Osteoblast (primary cell): ENCODE measurements around the gene ZSCAN26. TPM values are rescaled to one million over a fixed set of nuclear protein-coding genes. Genes with fewer than 3 reads are reported as not detected.

Source experiments
- DNase-seq: peaks from one replicate; pipeline ENCODE4 v3.0.0; 2011; ENCODE audit warnings: low spot score, mixed read lengths; ENCODE audit not compliant: insufficient read length; ENCODE audit errors: missing footprints
- H2AFZ ChIP-seq: 2 replicates; pipeline ENCODE4 v1.6.0; 2011; ENCODE audit warnings: mild to moderate bottlenecking, low read length
- H3K27ac ChIP-seq: 2 replicates; pipeline ENCODE4 v1.5.1; 2011; ENCODE audit warnings: mild to moderate bottlenecking, low read depth, low read length, moderate library complexity
- H3K27me3 ChIP-seq: 2 replicates; pipeline ENCODE4 v1.6.0; 2012; ENCODE audit warnings: mild to moderate bottlenecking, control low read depth, inconsistent platforms, low read length, moderate library complexity; ENCODE audit not compliant: insufficient read depth
- H3K36me3 ChIP-seq: 2 replicates; pipeline ENCODE4 v1.5.1; 2011; ENCODE audit warnings: mild to moderate bottlenecking, low read length, control low read depth, moderate library complexity; ENCODE audit not compliant: insufficient read depth
- H3K4me1 ChIP-seq: 2 replicates; pipeline ENCODE4 v1.5.1; 2011; ENCODE audit warnings: mild to moderate bottlenecking, low read length, control low read depth, moderate library complexity; ENCODE audit not compliant: insufficient read depth
- H3K4me2 ChIP-seq: 2 replicates; pipeline ENCODE4 v1.6.0; 2011; ENCODE audit warnings: mild to moderate bottlenecking, low read length; ENCODE audit not compliant: insufficient read depth
- H3K4me3 ChIP-seq: fragments of 200-600 bp; sonication (generic); 3 replicates; pipeline ENCODE4 v1.5.1; 2012; ENCODE audit warnings: mild to moderate bottlenecking, low read length, inconsistent platforms; ENCODE audit not compliant: insufficient read depth
- H3K79me2 ChIP-seq: 2 replicates; pipeline ENCODE4 v1.6.0; 2012; ENCODE audit warnings: mild to moderate bottlenecking, low read length, control low read depth, inconsistent platforms; ENCODE audit not compliant: insufficient read depth
- H3K9me3 ChIP-seq: 2 replicates; pipeline ENCODE4 v1.5.1; 2011; ENCODE audit warnings: low read depth, low read length, control low read depth
- H4K20me1 ChIP-seq: 2 replicates; pipeline ENCODE4 v1.6.0; 2012; ENCODE audit warnings: mild to moderate bottlenecking, low read length, control low read depth; ENCODE audit not compliant: insufficient read depth
- total RNA-seq: library from RNA; depleted of rRNA; stranded (reverse); fragments of >200 nt; gene quantifications from 2 replicates; pipeline ENCODE4 v1.2.3, GENCODE V29; 2012
- TF ChIP-seq, protein P1 (sequence below): IDR thresholded peaks from 2 replicates; pipeline ENCODE4 v1.5.1; 2011; ENCODE audit warnings: mild to moderate bottlenecking, low read depth, low read length, moderate library complexity; ENCODE audit errors: extremely low read depth

The ZSCAN26 gene
- total RNA-seq = 15.2 and 22.4 TPM in 2 replicates

GRCh38 chr6:28266962-28267694, at the start of gene ZSCAN26:
ZSCAN26 (plus strand) TSS chr6:28267143; CDS start chr6:28271920, 4,777 bp downstream.
- H3K79me2 ChIP-seq = peaks cover 33% of the 10 kb centered on the region
- H3K36me3 ChIP-seq = peaks cover 4% of the 10 kb centered on the region
- peak within 1 kb of the TSS; percentile 96 for H3K4me2 ChIP-seq
- no peaks in the 10 kb centered on the region for H4K20me1 ChIP-seq
- H2AFZ ChIP-seq = peak within 1 kb of the TSS; percentile 94
- DNase-seq = peak; percentile 86
- H3K4me3 ChIP-seq = peak within 1 kb of the TSS; percentile 81
- H3K4me1 ChIP-seq = peaks cover 11% of the 10 kb centered on the region
- H3K27ac ChIP-seq = peak within 1 kb of the TSS; percentile 77
- no peaks in the 10 kb centered on the region for H3K9me3 ChIP-seq
- TF ChIP-seq, protein P1, sequence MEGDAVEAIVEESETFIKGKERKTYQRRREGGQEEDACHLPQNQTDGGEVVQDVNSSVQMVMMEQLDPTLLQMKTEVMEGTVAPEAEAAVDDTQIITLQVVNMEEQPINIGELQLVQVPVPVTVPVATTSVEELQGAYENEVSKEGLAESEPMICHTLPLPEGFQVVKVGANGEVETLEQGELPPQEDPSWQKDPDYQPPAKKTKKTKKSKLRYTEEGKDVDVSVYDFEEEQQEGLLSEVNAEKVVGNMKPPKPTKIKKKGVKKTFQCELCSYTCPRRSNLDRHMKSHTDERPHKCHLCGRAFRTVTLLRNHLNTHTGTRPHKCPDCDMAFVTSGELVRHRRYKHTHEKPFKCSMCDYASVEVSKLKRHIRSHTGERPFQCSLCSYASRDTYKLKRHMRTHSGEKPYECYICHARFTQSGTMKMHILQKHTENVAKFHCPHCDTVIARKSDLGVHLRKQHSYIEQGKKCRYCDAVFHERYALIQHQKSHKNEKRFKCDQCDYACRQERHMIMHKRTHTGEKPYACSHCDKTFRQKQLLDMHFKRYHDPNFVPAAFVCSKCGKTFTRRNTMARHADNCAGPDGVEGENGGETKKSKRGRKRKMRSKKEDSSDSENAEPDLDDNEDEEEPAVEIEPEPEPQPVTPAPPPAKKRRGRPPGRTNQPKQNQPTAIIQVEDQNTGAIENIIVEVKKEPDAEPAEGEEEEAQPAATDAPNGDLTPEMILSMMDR = no peak
- no peaks in the 10 kb centered on the region for H3K27me3 ChIP-seq

DNA sequence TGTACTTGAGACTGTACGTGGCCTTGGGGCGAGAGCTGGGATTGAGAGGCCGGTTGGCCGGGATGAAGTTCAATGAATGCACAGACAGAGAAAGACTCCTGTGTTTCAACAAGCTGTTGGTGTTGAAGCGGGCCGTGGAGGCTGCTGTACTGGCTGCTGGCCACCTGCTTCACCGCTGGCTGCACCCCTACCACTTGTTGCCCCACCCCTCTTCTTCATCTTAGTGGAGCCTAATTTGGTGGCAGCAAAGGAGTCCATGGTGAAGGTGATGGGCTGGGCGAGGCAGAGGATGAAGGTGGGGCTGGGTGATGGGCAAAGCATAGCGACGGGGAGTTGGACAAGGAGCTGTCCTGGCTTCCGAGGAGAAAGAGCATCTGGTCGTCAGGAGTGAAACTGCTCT, 49.1 kb upstream of the ZSCAN26 start:
- Histone ChIP-seq H4K20me1 (no peaks in the 10 kb centered on the region), H2AFZ (peak overlapping the region; percentile 90), H3K27ac (no peak overlapping the region), H3K4me1 (peaks cover 8% of the 10 kb centered on the region), H3K4me3 (peak overlapping the region; percentile 76), H3K36me3 (no peaks in the 10 kb centered on the region), H3K9me3 (no peaks in the 10 kb centered on the region), H3K79me2 (no peaks in the 10 kb centered on the region), H3K4me2 (peak overlapping the region; percentile 89), H3K27me3 (peaks cover 29% of the 10 kb centered on the region)
- DNase-seq = no peak
- TF ChIP-seq, protein P1 = no peak

DNA sequence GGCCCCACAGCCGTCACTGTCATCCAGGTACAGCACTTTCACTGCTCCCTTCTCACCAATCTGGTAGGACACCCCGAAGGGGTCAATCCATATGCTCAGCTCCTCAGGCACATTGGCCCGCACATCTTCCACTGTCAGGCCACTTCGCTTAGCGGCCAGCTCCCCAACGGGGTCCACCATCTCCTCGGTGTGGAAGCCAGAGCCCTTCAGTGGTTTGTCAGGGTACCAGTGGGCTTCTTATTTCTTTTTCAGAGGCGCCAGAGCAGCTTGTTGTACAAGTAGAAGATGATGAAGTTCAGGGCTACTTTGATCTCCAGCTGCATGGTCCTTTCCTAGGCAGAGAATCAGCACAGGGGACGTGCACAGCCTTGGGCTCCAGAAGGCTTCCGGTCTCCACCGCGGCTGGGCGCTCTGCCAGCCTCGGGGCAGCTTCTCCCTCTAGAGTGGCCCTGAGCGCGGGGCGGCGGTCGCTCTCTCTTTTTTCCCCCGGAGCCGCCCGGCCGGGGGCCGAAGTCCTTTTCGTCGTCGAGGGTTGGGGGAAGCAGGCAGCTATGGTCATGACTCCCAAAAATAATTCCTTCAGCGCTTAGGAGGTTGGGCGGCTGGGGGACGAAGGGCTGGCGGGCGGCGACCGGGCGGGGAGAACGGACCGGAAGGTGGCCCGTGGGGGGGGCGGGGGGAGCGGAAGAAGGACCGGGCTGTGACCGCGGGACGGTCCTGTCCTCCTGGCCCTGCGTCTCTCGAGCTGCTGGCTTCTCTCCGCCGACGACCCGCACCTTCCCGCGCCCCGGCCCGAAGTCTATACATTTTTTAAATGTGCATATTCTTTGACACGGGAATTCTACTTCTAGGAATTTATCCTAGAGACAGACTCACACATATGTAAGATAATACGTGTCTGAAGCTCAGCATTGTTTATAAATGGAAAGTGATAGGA, 48.4 kb upstream of the ZSCAN26 start:
- DNase-seq = peak; percentile 89
- H3K4me1 ChIP-seq = peaks cover 8% of the 10 kb centered on the region
- H3K4me2 ChIP-seq = peak overlapping the region; percentile 89
- no peaks in the 10 kb centered on the region for H4K20me1 ChIP-seq
- H3K27ac ChIP-seq = no peak overlapping the region
- H3K27me3 ChIP-seq = peaks cover 30% of the 10 kb centered on the region
- no peaks in the 10 kb centered on the region for H3K9me3 ChIP-seq
- peak overlapping the region; percentile 90 for H2AFZ ChIP-seq
- H3K4me3 ChIP-seq = peak overlapping the region; percentile 76
- no peaks in the 10 kb centered on the region for H3K36me3 ChIP-seq
- no peaks in the 10 kb centered on the region for H3K79me2 ChIP-seq
- TF ChIP-seq, protein P1 = no peak
